Activated T-cell treated with anti-CD3 and anti-CD28 coated beads, Interleukin-2, amount 50 U/mL, for 1 hour (primary cell): ENCODE results near the gene NEU2.

Source experiments
- DNase-seq: peaks from one replicate; pipeline ENCODE4 v3.0.0-alpha.2; 2020

Gene NEU2

GRCh38 chr2:233032551-233033320, at the start of gene NEU2:
TSS of gene NEU2 (plus strand) at chr2:233032672. CDS start at chr2:233032672, 0 bp downstream.
- no peak for DNase-seq

- DNase-seq: no peak
Observed at GRCh38 chr2:232982926-232983668, 49.4 kb upstream of the NEU2 start.

- DNase-seq: no peak
Observed at GRCh38 chr2:232983669-232984140, 48.8 kb upstream of the NEU2 start.

GRCh38 chr2:232984451-232985207, 47.8 kb upstream of the NEU2 start:
- DNase-seq: no peak

GRCh38 chr2:232986155-232986554, 46.3 kb upstream of the NEU2 start:
- DNase-seq: no peak

- DNase-seq: no peak
Observed at GRCh38 chr2:232993231-232993821, 39.1 kb upstream of the NEU2 start.

- DNase-seq: no peak
Observed at GRCh38 chr2:232994446-232994845, 38.0 kb upstream of the NEU2 start.

GRCh38 chr2:232997749-232998665, 34.5 kb upstream of the NEU2 start:
- no peak for DNase-seq

GRCh38 chr2:232998666-232998985, 33.8 kb upstream of the NEU2 start:
- no peak for DNase-seq

- DNase-seq: no peak
Observed at GRCh38 chr2:232999354-232999753, 33.1 kb upstream of the NEU2 start.

- no peak for DNase-seq
Observed at GRCh38 chr2:233000886-233001750, 31.4 kb upstream of the NEU2 start.

GRCh38 chr2:233002829-233003657, 29.4 kb upstream of the NEU2 start:
- DNase-seq: no peak

- no peak for DNase-seq
Observed at GRCh38 chr2:233003658-233004555, 28.6 kb upstream of the NEU2 start.

- no peak for DNase-seq
Observed at GRCh38 chr2:233005096-233005495, 27.4 kb upstream of the NEU2 start.

GRCh38 chr2:233006648-233007047, 25.8 kb upstream of the NEU2 start:
- no peak for DNase-seq

GRCh38 chr2:233007270-233007669, 25.2 kb upstream of the NEU2 start:
- no peak for DNase-seq

- DNase-seq: no peak
Observed at GRCh38 chr2:233007739-233008138, 24.7 kb upstream of the NEU2 start.

- no peak for DNase-seq
Observed at GRCh38 chr2:233009661-233010060, 22.8 kb upstream of the NEU2 start.
